GM10266 (cell line): ENCODE measurements around the gene PUSL1.

Experiments used
- DNase-seq: peaks from one replicate; pipeline ENCODE4 v3.0.0; 2012; ENCODE audit errors: extremely low spot score
- TF ChIP-seq, protein P1 (sequence below): IDR thresholded peaks from 2 replicates; pipeline ENCODE4 v1.5.1; 2012; ENCODE audit warnings: mild to moderate bottlenecking, low read depth; ENCODE audit not compliant: control insufficient read depth, insufficient read depth; ENCODE audit errors: missing control alignments

Gene PUSL1

DNA sequence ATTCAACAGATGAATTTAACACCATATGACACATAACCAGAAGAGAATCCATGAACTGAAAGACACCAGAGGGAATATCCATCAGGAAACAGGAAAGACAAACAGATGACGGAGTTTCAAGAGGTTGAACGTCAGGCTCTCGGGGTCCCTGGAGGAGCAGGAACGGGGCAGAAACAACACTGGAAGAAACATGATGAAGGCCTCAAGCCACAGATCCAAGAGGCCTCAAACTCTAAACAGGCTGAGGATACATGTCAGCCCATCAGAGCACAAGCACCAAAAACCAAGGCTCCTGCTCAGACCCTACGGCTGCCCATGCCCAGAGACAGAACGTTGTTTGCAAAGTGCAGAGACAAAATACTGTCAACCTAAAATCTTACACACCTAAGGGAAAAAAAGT lies 9.0 kb downstream of the PUSL1 start:
- TF ChIP-seq, protein P1, sequence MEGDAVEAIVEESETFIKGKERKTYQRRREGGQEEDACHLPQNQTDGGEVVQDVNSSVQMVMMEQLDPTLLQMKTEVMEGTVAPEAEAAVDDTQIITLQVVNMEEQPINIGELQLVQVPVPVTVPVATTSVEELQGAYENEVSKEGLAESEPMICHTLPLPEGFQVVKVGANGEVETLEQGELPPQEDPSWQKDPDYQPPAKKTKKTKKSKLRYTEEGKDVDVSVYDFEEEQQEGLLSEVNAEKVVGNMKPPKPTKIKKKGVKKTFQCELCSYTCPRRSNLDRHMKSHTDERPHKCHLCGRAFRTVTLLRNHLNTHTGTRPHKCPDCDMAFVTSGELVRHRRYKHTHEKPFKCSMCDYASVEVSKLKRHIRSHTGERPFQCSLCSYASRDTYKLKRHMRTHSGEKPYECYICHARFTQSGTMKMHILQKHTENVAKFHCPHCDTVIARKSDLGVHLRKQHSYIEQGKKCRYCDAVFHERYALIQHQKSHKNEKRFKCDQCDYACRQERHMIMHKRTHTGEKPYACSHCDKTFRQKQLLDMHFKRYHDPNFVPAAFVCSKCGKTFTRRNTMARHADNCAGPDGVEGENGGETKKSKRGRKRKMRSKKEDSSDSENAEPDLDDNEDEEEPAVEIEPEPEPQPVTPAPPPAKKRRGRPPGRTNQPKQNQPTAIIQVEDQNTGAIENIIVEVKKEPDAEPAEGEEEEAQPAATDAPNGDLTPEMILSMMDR = no peak
- no peak for DNase-seq

DNA sequence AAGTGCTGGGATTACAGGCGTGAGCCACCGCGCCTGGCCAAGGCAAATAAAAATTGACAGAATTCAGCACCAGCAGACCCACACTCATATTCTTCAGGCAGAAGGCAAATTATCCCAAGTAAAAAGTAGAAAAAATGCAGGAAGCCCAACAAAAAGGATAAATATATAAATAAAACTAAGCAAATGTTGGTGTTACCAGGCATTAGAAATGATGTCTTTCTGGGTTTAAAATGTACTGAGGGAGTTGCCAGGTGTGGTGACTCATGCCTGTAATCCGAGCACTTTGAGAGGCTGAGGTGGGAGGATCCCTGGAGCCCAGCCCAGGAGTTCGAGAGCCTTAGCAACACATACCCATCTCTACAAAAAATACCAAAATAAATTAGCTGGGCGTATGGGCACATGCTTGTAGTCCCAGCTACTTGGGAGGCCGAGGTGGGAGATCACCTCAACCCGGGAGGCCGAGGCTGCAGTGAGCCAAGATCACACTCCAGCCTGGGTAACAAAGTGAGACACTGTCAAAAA lies 9.8 kb downstream of the PUSL1 start:
- DNase-seq = no peak
- TF ChIP-seq, protein P1 = no peak

DNA sequence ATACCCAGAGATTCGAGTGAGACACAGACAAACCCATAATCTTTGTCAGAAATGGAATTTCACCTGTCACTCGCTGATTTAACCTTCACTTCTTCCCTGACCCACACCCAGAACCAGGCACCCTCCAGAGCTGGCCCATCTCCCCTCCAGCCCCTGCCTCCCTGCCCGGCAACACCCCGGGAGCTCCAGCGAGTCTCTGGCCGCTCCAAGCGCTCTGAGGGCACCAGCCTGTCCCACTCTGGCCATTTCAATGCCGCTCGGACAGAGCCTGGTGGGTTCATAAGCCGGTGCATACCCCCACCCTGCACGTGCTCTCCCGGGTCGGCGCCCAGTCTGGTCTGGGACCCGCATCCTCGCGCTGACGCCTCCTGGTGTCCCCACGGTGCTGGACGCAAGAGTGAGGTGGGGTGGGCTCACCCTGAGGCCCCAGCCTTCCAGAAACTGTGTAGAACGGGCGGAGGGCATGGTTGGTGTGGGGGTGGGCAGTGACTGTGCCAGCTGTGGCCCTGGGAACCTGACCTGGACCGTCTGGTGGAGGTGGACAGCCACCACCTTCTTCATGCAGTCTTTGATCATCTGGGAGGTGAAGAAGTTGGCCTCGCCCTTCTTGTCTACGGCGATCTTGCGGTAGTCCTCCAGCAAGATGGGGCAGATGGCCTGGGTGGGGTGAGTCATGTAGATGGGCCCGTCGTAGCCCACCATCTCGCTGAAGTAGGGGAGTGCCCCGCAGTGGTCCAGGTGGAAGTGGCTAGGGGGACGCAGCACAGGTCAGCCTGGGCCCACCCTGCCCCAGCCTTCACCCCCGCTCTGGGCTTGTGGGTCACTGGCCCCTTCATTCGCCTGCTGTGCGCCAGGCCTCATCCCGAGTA lies 10.6 kb downstream of the PUSL1 start:
- DNase-seq = no peak
- TF ChIP-seq, protein P1 = no peak

DNA sequence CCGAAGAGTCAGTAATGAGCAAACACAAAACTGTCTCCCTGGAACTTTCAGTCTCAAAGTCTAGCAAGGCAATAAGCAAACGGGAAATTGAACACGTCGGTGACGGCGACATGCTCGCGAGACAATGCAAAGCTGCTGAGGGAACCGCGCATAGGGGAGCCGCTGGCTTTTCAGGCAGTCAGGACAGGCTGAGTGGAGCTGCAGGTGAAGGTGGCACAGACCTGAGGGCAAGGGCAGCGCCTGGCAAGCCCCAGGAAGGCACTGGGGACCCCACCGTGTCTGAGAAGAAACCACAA lies 11.2 kb downstream of the PUSL1 start:
- TF ChIP-seq, protein P1 = no peak
- no peak for DNase-seq

DNA sequence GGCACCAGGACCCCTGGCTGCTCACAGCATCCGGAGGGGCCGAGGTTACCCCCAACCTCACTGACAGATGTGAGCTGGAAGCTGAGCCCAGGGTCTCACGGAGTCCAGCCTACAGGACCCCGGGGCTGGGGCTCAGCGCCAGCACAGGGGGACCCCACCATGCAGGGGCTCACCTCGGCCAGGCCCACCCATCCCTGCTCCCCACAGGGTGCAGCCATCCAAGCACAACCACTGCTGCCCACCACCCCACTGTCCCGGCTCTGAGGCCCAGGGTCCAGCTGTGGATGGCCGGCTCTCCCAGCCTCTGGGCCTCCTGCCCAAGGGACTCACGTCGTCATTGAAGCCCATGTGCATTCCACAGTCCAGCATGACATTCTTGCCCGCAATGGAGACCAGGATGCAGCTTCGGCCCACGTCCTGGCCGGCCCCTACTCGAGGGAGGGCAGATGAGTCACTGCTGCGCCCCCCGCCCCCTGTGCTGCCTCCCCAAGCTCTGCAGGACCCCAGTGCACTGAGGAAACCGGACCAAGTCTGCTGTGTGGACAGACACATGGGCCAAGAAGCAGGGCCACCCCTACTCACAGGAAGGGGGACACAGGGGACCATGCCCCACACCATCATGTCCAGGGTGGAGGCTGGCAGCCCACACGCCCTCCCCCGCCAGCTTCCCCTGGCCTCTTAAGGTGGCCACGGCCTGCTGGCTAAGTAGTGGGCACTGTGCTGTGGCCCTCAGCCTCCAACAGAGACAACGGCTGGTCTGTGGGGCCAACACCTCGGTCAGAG lies 12.5 kb downstream of the PUSL1 start:
- DNase-seq = no peak
- TF ChIP-seq, protein P1 = no peak

DNA sequence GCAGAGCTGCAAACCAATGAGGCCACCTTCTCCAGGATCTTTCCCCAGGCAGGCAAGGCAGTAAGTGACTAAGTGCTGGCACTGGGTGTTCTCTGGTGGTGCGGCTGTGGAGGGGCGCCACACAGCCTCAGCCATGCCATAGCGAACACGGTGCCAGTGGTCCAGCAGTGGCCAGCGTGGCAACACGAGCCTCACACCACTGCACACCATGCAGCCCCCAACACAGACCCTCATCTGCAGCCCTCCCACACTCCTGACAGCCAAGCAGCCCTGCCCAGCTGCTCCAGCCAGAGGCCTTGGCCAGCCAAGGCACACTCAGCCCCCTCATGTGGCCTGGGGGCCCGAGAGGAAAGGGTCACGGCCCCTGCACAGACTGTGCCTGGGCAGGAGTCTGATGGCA lies 13.1 kb downstream of the PUSL1 start:
- DNase-seq = no peak
- TF ChIP-seq, protein P1 = no peak

DNA sequence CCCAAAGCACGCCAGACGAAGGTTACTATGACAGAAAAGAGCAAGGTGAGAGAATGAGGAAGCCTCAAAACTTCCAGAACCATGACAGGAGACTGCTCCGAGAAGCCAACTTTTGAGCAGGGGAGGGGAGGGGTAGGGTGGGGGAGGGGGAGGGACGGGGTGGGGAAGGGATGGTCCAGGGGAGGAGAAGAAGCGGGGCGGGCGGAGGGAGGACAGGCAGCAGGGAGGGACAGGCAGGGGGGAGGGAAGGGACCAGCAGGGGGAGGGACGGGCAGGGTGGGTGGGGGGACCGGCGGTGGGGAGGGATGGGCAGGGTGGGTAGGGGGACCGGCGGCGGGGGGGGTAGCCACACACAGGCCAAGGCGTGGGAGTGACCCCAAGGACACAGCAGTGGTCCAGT lies 14.0 kb downstream of the PUSL1 start:
- no peak for DNase-seq

More for the DNA sequence above, 14.0 kb downstream of the PUSL1 start:
- TF ChIP-seq, protein P1 = no peak
